HCT116 (cell line): ENCODE measurements around the gene PRAME. TPM values are rescaled to one million over a fixed set of nuclear protein-coding genes. Genes with fewer than 3 reads are reported as not detected.

Experiments
- ATAC-seq: fragments of 200-7000 bp; cut with Tn5 transposase; 2 replicates; pipeline ENCODE4 v1.9.1; 2020; ENCODE audit warnings: mild to moderate bottlenecking, moderate library complexity
- BruUV-seq: library from RNA; stranded (reverse); fragments of 400-500 nt; replicated peaks from 2 replicates; lab custom pipeline; 2021; lab: Mats Ljungman, UMichigan
- CTCF ChIA-PET: fragments of 300-600 bp; sonication (Branson Sonifier 250); formaldehyde crosslinking; loops from one replicate; lab custom pipeline; 2021; ENCODE audit warnings: antibody characterized with exemption; lab: Charles Lee
- POLR2A ChIA-PET: fragments of 300-600, 350-600 bp; sonication (Branson Sonifier 250); formaldehyde crosslinking; loops from one replicate; lab custom pipeline; 2021; ENCODE audit warnings: antibody characterized with exemption; lab: Charles Lee
- RAD21 ChIA-PET, 2 experiments: fragments of 300-600 bp; sonication (Branson Sonifier 250); formaldehyde crosslinking; loops; one replicate each; lab custom pipeline; 2023; ENCODE audit warnings: low total read pairs in 2 of 2; ENCODE audit not compliant: uncharacterized antibody in 2 of 2, unreplicated experiment in 2 of 2, low non-redundant PET in 1 of 2; lab: Charles Lee
- DNase-seq: peaks from one replicate; pipeline ENCODE4 v3.0.0-alpha.2; 2010; ENCODE audit warnings: low read depth, low spot score
- H2AFZ ChIP-seq: fragments of 200-600 bp; shearing (Covaris generic), sonication (generic); 2 replicates; pipeline ENCODE4 v1.6.1; 2017; ENCODE audit warnings: low read depth, mixed run types, mixed read lengths, antibody characterized with exemption, low read length; ENCODE audit not compliant: poor library complexity, severe bottlenecking
- H3K27ac ChIP-seq: 2 replicates; pipeline ENCODE4 v1.5.1; 2012; ENCODE audit warnings: low read depth, low read length
- H3K27me3 ChIP-seq: fragments of 200-600 bp; sonication (generic); 2 replicates; pipeline ENCODE4 v1.6.1; 2016; ENCODE audit warnings: mixed run types, low read length, mixed read lengths; ENCODE audit not compliant: insufficient read depth
- H3K36me3 ChIP-seq, 2 experiments: fragments of 200-500 bp in 1 of 2; fragments of 200-600 bp in 1 of 2; sonication (Bioruptor generic) in 1 of 2; sonication (generic) in 1 of 2; 2 replicates each; pipeline versions ENCODE4 v1.5.1 to v1.6.1; 2014 to 2016; ENCODE audit warnings: low read length in 2 of 2, inconsistent platforms in 1 of 2, mixed read lengths in 1 of 2, mixed run types in 1 of 2; ENCODE audit not compliant: insufficient read depth in 2 of 2, control insufficient read depth in 1 of 2
- H3K4me1 ChIP-seq, 2 experiments: fragments of 200-600 bp in 1 of 2; sonication (generic) in 1 of 2; 2 replicates each; pipeline versions ENCODE4 v1.5.1 to v1.6.1; 2012 to 2017; ENCODE audit warnings: low read length in 2 of 2, inconsistent platforms in 1 of 2, mild to moderate bottlenecking in 1 of 2, mixed read lengths in 1 of 2, mixed run types in 1 of 2, moderate library complexity in 1 of 2; ENCODE audit not compliant: insufficient read depth in 2 of 2, control insufficient read depth in 1 of 2
- H3K4me2 ChIP-seq: fragments of 200-600 bp; sonication (generic); 2 replicates; pipeline ENCODE4 v1.6.1; 2017; ENCODE audit warnings: mixed run types, low read length, mixed read lengths
- H3K4me3 ChIP-seq, 2 experiments: fragments of 200-600 bp in 1 of 2; sonication (generic) in 1 of 2; replicated peaks in 1 of 2; 2 replicates each; pipeline ENCODE4 v1.5.1; 2011 to 2016; ENCODE audit warnings: low read length in 2 of 2, control low read depth in 1 of 2, low read depth in 1 of 2, mild to moderate bottlenecking in 1 of 2, mixed read lengths in 1 of 2, mixed run types in 1 of 2
- H3K79me2 ChIP-seq: fragments of 200-600 bp; sonication (generic); 2 replicates; pipeline ENCODE4 v1.6.1; 2017; ENCODE audit warnings: mild to moderate bottlenecking, mixed run types, low read length, moderate library complexity, mixed read lengths; ENCODE audit not compliant: insufficient read depth
- H3K9ac ChIP-seq: fragments of 200-600 bp; sonication (generic); 2 replicates; pipeline ENCODE4 v1.6.1; 2016; ENCODE audit warnings: low read length, mixed read lengths
- H3K9me2 ChIP-seq: fragments of 200-600 bp; sonication (generic), shearing (Covaris generic); 2 replicates; pipeline ENCODE4 v1.6.1; 2017; ENCODE audit warnings: mixed run types, mild to moderate bottlenecking, moderate library complexity; ENCODE audit not compliant: insufficient read depth
- H3K9me3 ChIP-seq, 2 experiments: fragments of 200-500 bp in 1 of 2; fragments of 200-600 bp in 1 of 2; sonication (Bioruptor generic) in 1 of 2; sonication (generic) in 1 of 2; 2 replicates each; pipeline ENCODE4 v1.6.1; 2014 to 2017; ENCODE audit warnings: low read length in 2 of 2, mixed read lengths in 2 of 2, inconsistent platforms in 1 of 2, low read depth in 1 of 2, mild to moderate bottlenecking in 1 of 2, mixed run types in 1 of 2, moderate library complexity in 1 of 2; ENCODE audit not compliant: control insufficient read depth in 1 of 2, insufficient read depth in 1 of 2
- H4K20me1 ChIP-seq: fragments of 200-600 bp; sonication (generic), shearing (Covaris generic); 2 replicates; pipeline ENCODE4 v1.6.1; 2017; ENCODE audit warnings: mixed run types, mild to moderate bottlenecking, moderate library complexity; ENCODE audit not compliant: insufficient read depth
- CBX3 ChIP-seq: IDR thresholded peaks from 2 replicates; pipeline ENCODE4 v1.6.1; 2012; ENCODE audit warnings: low read depth
- CTCF ChIP-seq, 3 experiments: fragments of 200-600 bp in 1 of 3; sonication (generic) in 1 of 3; IDR thresholded peaks in 2 of 3; conservative IDR thresholded peaks in 1 of 3; 2 replicates each; pipeline ENCODE4 v1.5.1; 2012 to 2017; ENCODE audit warnings: low read depth in 2 of 3, low read length in 2 of 3, antibody characterized with exemption in 1 of 3, borderline replicate concordance in 1 of 3, control low read depth in 1 of 3, mild to moderate bottlenecking in 1 of 3, mixed read lengths in 1 of 3, mixed run types in 1 of 3, moderate library complexity in 1 of 3; ENCODE audit not compliant: insufficient read depth in 1 of 3
- EGR1 ChIP-seq: IDR thresholded peaks from 2 replicates; pipeline ENCODE4 v1.6.1; 2012; ENCODE audit warnings: low read depth
- ELF1 ChIP-seq: IDR thresholded peaks from 2 replicates; pipeline ENCODE4 v1.6.1; 2012; ENCODE audit warnings: low read depth, borderline replicate concordance
- EZH2 ChIP-seq: fragments of 200-600 bp; sonication (generic); IDR thresholded peaks from 2 replicates; pipeline ENCODE4 v1.6.1; 2017; ENCODE audit warnings: antibody characterized with exemption, mixed run types
- EZH2phosphoT487 ChIP-seq: fragments of 200-600 bp; IDR thresholded peaks from 2 replicates; pipeline ENCODE4 v1.6.1; 2018; ENCODE audit warnings: antibody characterized with exemption, borderline replicate concordance
- FOSL1 ChIP-seq: IDR thresholded peaks from 2 replicates; pipeline ENCODE4 v1.6.1; 2012; ENCODE audit warnings: low read depth
- JUND ChIP-seq: IDR thresholded peaks from 2 replicates; pipeline ENCODE4 v1.6.1; 2012
- MAX ChIP-seq: IDR thresholded peaks from 2 replicates; pipeline ENCODE4 v1.6.1; 2012
- POLR2AphosphoS5 ChIP-seq: IDR thresholded peaks from 2 replicates; pipeline ENCODE4 v1.6.1; 2011; ENCODE audit warnings: mild to moderate bottlenecking, low read depth, low read length, moderate library complexity
- RAD21 ChIP-seq: IDR thresholded peaks from 2 replicates; pipeline ENCODE4 v1.6.1; 2012; ENCODE audit warnings: low read depth, mild to moderate bottlenecking
- REST ChIP-seq: IDR thresholded peaks from 2 replicates; pipeline ENCODE4 v1.6.1; 2012; ENCODE audit warnings: low read depth
- SIN3A ChIP-seq: IDR thresholded peaks from 2 replicates; pipeline ENCODE4 v1.6.1; 2012; ENCODE audit warnings: low read depth
- SRF ChIP-seq: IDR thresholded peaks from 2 replicates; pipeline ENCODE4 v1.6.1; 2012; ENCODE audit warnings: low read depth
- TCF7L2 ChIP-seq: IDR thresholded peaks from 2 replicates; pipeline ENCODE4 v1.7.0; 2011; ENCODE audit warnings: borderline replicate concordance, inconsistent platforms; ENCODE audit not compliant: insufficient read depth, insufficient read length; ENCODE audit errors: extremely low read depth
- ZFX ChIP-seq: fragments of 450-650 bp; IDR thresholded peaks from 2 replicates; pipeline ENCODE4 v1.6.1; 2017
- intact Hi-C: fragments of 100-400 bp; cut with micrococcal nuclease; formaldehyde crosslinking; loops from 2 replicates; pipeline ENCODE4 v1.10.0; 2022
- total RNA-seq: library from RNA; stranded (reverse); gene quantifications from one replicate; pipeline ENCODE4 v1.2.1, GENCODE V29; 2021; ENCODE audit not compliant: unreplicated experiment

PRAME gene
- total RNA-seq, 1 experiment from 2014 or later, result 28.4 TPM

GRCh38 chr22:22600531-22601261 lies 41.6 kb upstream of the PRAME start (continued):
- TF ChIP-seq TCF7L2 (no peak), ELF1 (no peak), EZH2 (no peak), CBX3 (no peak), FOSL1 (no peak), EZH2phosphoT487 (no peak), SRF (no peak), CTCF (IDR thresholded peaks at IDR 0.05 in 2 of 3, conservative IDR thresholded peaks at IDR 0.05 in 1 of 3; ENCODE audit: borderline replicate concordance in 1 of 3, insufficient read depth in 1 of 3, low read depth in 2 of 3, low read length in 2 of 3) (no peak)
- TF ChIP-seq, all 23 proteins: peak for 0

GRCh38 chr22:22599248-22599647 lies 40.2 kb upstream of the PRAME start:
- intact Hi-C loops, result no loop called here
- no peak overlapping the region for H3K27ac ChIP-seq
- H3K27me3 ChIP-seq, result no peaks in the 10 kb centered on the region
- ATAC-seq (no peak), DNase-seq (no peak)
- no peaks in the 10 kb centered on the region for H4K20me1 ChIP-seq
- ChIA-PET CTCF (interaction anchor here (0.8 kb wide), 1 partner anchor 9 kb away, joined by 4 read pairs; no protein-coding TSS in a partner anchor), RAD21 (no interaction called here), POLR2A (no interaction called here)
- no peak overlapping the region for H3K9ac ChIP-seq
- H3K4me1 ChIP-seq, result no peaks in the 10 kb centered on the region
- H3K9me3 ChIP-seq, result no peaks in the 10 kb centered on the region
- H3K4me2 ChIP-seq, result no peak overlapping the region
- no peak overlapping the region for H2AFZ ChIP-seq
- no peaks in the 10 kb centered on the region for H3K36me3 ChIP-seq
- BruUV-seq, result no TSS peak
- H3K9me2 ChIP-seq, result no peaks in the 10 kb centered on the region
- H3K79me2 ChIP-seq, result no peaks in the 10 kb centered on the region
- H3K4me3 ChIP-seq, result no peak overlapping the region
- no peak for TF ChIP-seq CTCF (IDR thresholded peaks at IDR 0.05 in 2 of 3, conservative IDR thresholded peaks at IDR 0.05 in 1 of 3; ENCODE audit: borderline replicate concordance in 1 of 3, insufficient read depth in 1 of 3, low read depth in 2 of 3, low read length in 2 of 3)
- TF ChIP-seq POLR2AphosphoS5, result no peak
- no peak for TF ChIP-seq FOSL1
- no peak for TF ChIP-seq RAD21
- TF ChIP-seq EGR1, result no peak
- no peak for TF ChIP-seq REST
- TF ChIP-seq JUND, result no peak
- TF ChIP-seq EZH2phosphoT487, result no peak
- no peak for TF ChIP-seq ZFX
- no peak for TF ChIP-seq TCF7L2
- TF ChIP-seq MAX, result no peak
- no peak for TF ChIP-seq ELF1
- no peak for TF ChIP-seq SIN3A
